Endothelial cell of umbilical vein (primary cell): ENCODE data around the gene OSBPL9. TPM values are rescaled to one million over a fixed set of nuclear protein-coding genes. Genes with fewer than 3 reads are reported as not detected.

Source experiments
- BruUV-seq: library from RNA; stranded (reverse); fragments of 400-500 nt; replicated peaks from 2 replicates; lab custom pipeline; 2021; lab: Mats Ljungman, UMichigan
- CTCF ChIA-PET: fragments of 300-600, 350-600 bp; sonication (Branson Sonifier 250); formaldehyde crosslinking; loops from one replicate; lab custom pipeline; 2021; ENCODE audit warnings: antibody characterized with exemption, inconsistent platforms; lab: Charles Lee
- POLR2A ChIA-PET: fragments of 300-600, 350-600 bp; sonication (Branson Sonifier 250); formaldehyde crosslinking; loops from one replicate; lab custom pipeline; 2021; ENCODE audit warnings: antibody characterized with exemption, inconsistent platforms; lab: Charles Lee
- DNase-seq: peaks from one replicate; pipeline ENCODE4 v3.0.0-alpha.2; 2011; ENCODE audit warnings: low read depth, low spot score
- FAIRE-seq: peaks from 2 replicates; lab custom pipeline; 2011; peaks lifted over from hg19 to GRCh38; lab: Jason Lieb, UNC
- H2AFZ ChIP-seq: 2 replicates; pipeline ENCODE4 v1.6.0; 2012; ENCODE audit warnings: low read depth, low read length, control low read depth, inconsistent platforms
- H3K27ac ChIP-seq: 2 replicates; pipeline ENCODE4 v1.5.1; 2011; ENCODE audit warnings: low read depth, mild to moderate bottlenecking, control low read depth, low read length, moderate library complexity; ENCODE audit not compliant: insufficient read depth
- H3K27me3 ChIP-seq, 2 experiments: 2 replicates each; pipeline versions ENCODE4 v1.6.0 to v1.6.1; 2011; ENCODE audit warnings: low read length in 2 of 2, mixed read lengths in 1 of 2; ENCODE audit not compliant: control insufficient read depth in 2 of 2, insufficient read depth in 2 of 2
- H3K36me3 ChIP-seq, 2 experiments: 2 replicates in 1 of 2; 3 replicates in 1 of 2; pipeline ENCODE4 v1.5.1; 2011; ENCODE audit warnings: low read length in 2 of 2, mild to moderate bottlenecking in 1 of 2, moderate library complexity in 1 of 2; ENCODE audit not compliant: control insufficient read depth in 2 of 2, insufficient read depth in 2 of 2; ENCODE audit errors: extremely low read depth in 1 of 2
- H3K4me1 ChIP-seq: 3 replicates; pipeline ENCODE4 v1.5.1; 2011; ENCODE audit warnings: mild to moderate bottlenecking, low read length; ENCODE audit not compliant: control insufficient read depth, insufficient read depth; ENCODE audit errors: extremely low read depth
- H3K4me2 ChIP-seq: 2 replicates; pipeline ENCODE4 v1.6.1; 2011; ENCODE audit warnings: low read length, control low read depth, mixed read lengths; ENCODE audit not compliant: insufficient read depth
- H3K4me3 ChIP-seq, 3 experiments: fragments of 200-600 bp in 1 of 3; sonication (generic), shearing (Covaris generic) in 1 of 3; replicated peaks in 1 of 3; 2 replicates each; pipeline ENCODE4 v1.5.1; 2011 to 2016; ENCODE audit warnings: control low read depth in 3 of 3, low read length in 3 of 3, mild to moderate bottlenecking in 2 of 3, inconsistent platforms in 1 of 3, low read depth in 1 of 3, moderate library complexity in 1 of 3; ENCODE audit not compliant: insufficient read depth in 1 of 3
- H3K79me2 ChIP-seq: 2 replicates; pipeline ENCODE4 v1.6.0; 2012; ENCODE audit warnings: low read length, inconsistent platforms; ENCODE audit not compliant: control insufficient read depth, insufficient read depth
- H3K9ac ChIP-seq: replicated peaks from 2 replicates; pipeline ENCODE3; 2011; ENCODE audit warnings: low read length, control low read depth; ENCODE audit not compliant: insufficient read depth; ENCODE audit errors: extremely low read depth
- H3K9me1 ChIP-seq: replicated peaks from 3 replicates; pipeline ENCODE4 v1.6.0; 2011; ENCODE audit warnings: mild to moderate bottlenecking, low read length; ENCODE audit not compliant: control insufficient read depth, insufficient read depth; ENCODE audit errors: extremely low read depth
- H3K9me3 ChIP-seq: replicated peaks from 2 replicates; pipeline ENCODE4 v1.5.1; 2012; ENCODE audit warnings: low read length, inconsistent platforms; ENCODE audit not compliant: control insufficient read depth, insufficient read depth
- H4K20me1 ChIP-seq: replicated peaks from 2 replicates; pipeline ENCODE3; 2011; ENCODE audit warnings: mild to moderate bottlenecking, low read length; ENCODE audit not compliant: control insufficient read depth, insufficient read depth; ENCODE audit errors: extremely low read depth
- EZH2 ChIP-seq: IDR thresholded peaks from 2 replicates; pipeline ENCODE4 v1.6.1; 2012; ENCODE audit warnings: borderline replicate concordance, low read depth, mild to moderate bottlenecking, moderate library complexity, low read length, inconsistent platforms; ENCODE audit not compliant: severe bottlenecking
- FOS ChIP-seq: IDR thresholded peaks from 2 replicates; pipeline ENCODE4 v1.6.1; 2011; ENCODE audit warnings: mild to moderate bottlenecking, low read length, moderate library complexity, borderline replicate concordance; ENCODE audit not compliant: insufficient read depth
- MAX ChIP-seq: IDR thresholded peaks from 2 replicates; pipeline ENCODE4 v1.6.1; 2011; ENCODE audit not compliant: insufficient read depth, insufficient read length
- POLR2A ChIP-seq: IDR thresholded peaks from 2 replicates; pipeline ENCODE4 v1.6.1; 2012; ENCODE audit warnings: low read depth, mild to moderate bottlenecking, control low read depth, low read length
- dilution Hi-C: fragments of 300-500 bp; cut with MboI; formaldehyde crosslinking; loops from one replicate; pipeline ENCODE4 v1.15.0; 2019; ENCODE audit warnings: low sequenced_read_pairs; ENCODE audit not compliant: extremely low pct_ligation_motif_present
- intact Hi-C: fragments of 100-400 bp; cut with micrococcal nuclease; formaldehyde crosslinking; loops from one replicate; pipeline ENCODE4 v1.10.0; 2022
- polyA plus RNA-seq, 4 experiments: library from polyadenylated mRNA; depleted of rRNA in 3 of 4; stranded (reverse) in 3 of 4; unstranded in 1 of 4; fragments of >200 nt; gene quantifications; 2 replicates each; pipeline versions ENCODE4 v1.2.1 to v1.2.3, GENCODE V29; 2011 to 2012; ENCODE audit warnings: missing spikeins in 1 of 4
- total RNA-seq: library from RNA; stranded (reverse); gene quantifications from 2 replicates; pipeline ENCODE4 v1.2.3, GENCODE V29; 2021

Gene OSBPL9
- total and polyA plus RNA-seq, 2 donors (not counting 3 experiments of a cell fraction or from before 2014, with no cell fraction given) = 46.2 to 80.3 TPM

- H3K4me2 ChIP-seq = no peak overlapping the region
- TF ChIP-seq POLR2A (peak; percentile 17), MAX (no peak), FOS (no peak), EZH2 (no peak)
- dilution Hi-C loops = no loop called here
- H3K27me3 ChIP-seq = no peaks in the 10 kb centered on the region
- no peaks in the 10 kb centered on the region for H3K9me3 ChIP-seq
- intact Hi-C loops = no loop called here
- no peaks in the 10 kb centered on the region for H3K79me2 ChIP-seq
- ChIA-PET POLR2A (no interaction called here), CTCF (interaction anchor here (0.6 kb wide), 1 partner anchor 16 kb away, joined by 3 read pairs; no protein-coding TSS in a partner anchor)
- FAIRE-seq (no peak), DNase-seq (no peak)
- H3K27ac ChIP-seq = no peak overlapping the region
- H3K9ac ChIP-seq = no peak overlapping the region
- no peak overlapping the region for H2AFZ ChIP-seq
- no peak overlapping the region for H3K4me3 ChIP-seq
- peaks cover 26 to 41% of the 10 kb centered on the region in 2 experiments for H3K36me3 ChIP-seq
- H4K20me1 ChIP-seq = no peaks in the 10 kb centered on the region
- no peaks in the 10 kb centered on the region for H3K4me1 ChIP-seq
- no peaks in the 10 kb centered on the region for H3K9me1 ChIP-seq
- no TSS peak for BruUV-seq
These were observed 168.1 kb downstream of the OSBPL9 start for GRCh38 chr1:51784997-51785421.

- POLR2A ChIA-PET = no interaction called here
- DNase-seq (no peak), FAIRE-seq (no peak)
- H3K9me1 ChIP-seq = no peaks in the 10 kb centered on the region
- no peak overlapping the region for H3K4me3 ChIP-seq
- intact Hi-C loops = no loop called here
- BruUV-seq = no TSS peak
- H3K27ac ChIP-seq = no peak overlapping the region
- no peaks in the 10 kb centered on the region for H3K9me3 ChIP-seq
- H3K36me3 ChIP-seq = peaks cover 40 to 62% of the 10 kb centered on the region in 2 experiments
- CTCF ChIA-PET = no interaction called here
- H3K4me2 ChIP-seq = no peak overlapping the region
- no peak for TF ChIP-seq MAX
- H4K20me1 ChIP-seq = no peaks in the 10 kb centered on the region
- H3K79me2 ChIP-seq = no peaks in the 10 kb centered on the region
- no peak overlapping the region for H3K9ac ChIP-seq
- no peaks in the 10 kb centered on the region for H3K4me1 ChIP-seq
- H2AFZ ChIP-seq = no peak overlapping the region
- H3K27me3 ChIP-seq = no peaks in the 10 kb centered on the region
- dilution Hi-C loops = no loop called here
These were observed 172.0 kb downstream of the OSBPL9 start for GRCh38 chr1:51788938-51789337.
